Measurements from ENCODE around the gene KCNH2. TPM values are rescaled to one million over a fixed set of nuclear protein-coding genes. Genes with fewer than 3 reads are reported as not detected.

The KCNH2 gene
- total and polyA plus RNA-seq, 2 experiments from 2014 or later = 2.6 to 14.7 TPM

DNA sequence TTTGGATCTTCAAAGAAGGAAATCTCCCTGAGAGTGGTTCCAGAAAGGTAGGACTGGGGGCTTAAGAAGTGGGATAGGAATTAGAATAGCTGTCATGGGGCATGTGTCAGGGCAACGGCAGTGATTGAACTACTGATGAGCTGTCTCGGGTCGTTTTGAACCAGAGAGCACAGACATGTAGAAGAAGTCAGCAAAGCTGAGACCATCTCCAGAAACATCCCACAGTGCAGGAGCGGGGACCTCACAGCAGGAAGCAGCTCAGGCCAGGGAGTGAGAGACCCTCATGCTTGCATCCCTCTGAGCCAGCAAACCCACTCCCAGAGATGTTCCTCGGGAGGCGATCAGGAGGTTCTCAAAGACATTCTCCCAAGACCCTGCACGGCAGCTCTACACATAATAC, 65.7 kb downstream of the KCNH2 start (continued):
- TF ChIP-seq, protein P1, sequence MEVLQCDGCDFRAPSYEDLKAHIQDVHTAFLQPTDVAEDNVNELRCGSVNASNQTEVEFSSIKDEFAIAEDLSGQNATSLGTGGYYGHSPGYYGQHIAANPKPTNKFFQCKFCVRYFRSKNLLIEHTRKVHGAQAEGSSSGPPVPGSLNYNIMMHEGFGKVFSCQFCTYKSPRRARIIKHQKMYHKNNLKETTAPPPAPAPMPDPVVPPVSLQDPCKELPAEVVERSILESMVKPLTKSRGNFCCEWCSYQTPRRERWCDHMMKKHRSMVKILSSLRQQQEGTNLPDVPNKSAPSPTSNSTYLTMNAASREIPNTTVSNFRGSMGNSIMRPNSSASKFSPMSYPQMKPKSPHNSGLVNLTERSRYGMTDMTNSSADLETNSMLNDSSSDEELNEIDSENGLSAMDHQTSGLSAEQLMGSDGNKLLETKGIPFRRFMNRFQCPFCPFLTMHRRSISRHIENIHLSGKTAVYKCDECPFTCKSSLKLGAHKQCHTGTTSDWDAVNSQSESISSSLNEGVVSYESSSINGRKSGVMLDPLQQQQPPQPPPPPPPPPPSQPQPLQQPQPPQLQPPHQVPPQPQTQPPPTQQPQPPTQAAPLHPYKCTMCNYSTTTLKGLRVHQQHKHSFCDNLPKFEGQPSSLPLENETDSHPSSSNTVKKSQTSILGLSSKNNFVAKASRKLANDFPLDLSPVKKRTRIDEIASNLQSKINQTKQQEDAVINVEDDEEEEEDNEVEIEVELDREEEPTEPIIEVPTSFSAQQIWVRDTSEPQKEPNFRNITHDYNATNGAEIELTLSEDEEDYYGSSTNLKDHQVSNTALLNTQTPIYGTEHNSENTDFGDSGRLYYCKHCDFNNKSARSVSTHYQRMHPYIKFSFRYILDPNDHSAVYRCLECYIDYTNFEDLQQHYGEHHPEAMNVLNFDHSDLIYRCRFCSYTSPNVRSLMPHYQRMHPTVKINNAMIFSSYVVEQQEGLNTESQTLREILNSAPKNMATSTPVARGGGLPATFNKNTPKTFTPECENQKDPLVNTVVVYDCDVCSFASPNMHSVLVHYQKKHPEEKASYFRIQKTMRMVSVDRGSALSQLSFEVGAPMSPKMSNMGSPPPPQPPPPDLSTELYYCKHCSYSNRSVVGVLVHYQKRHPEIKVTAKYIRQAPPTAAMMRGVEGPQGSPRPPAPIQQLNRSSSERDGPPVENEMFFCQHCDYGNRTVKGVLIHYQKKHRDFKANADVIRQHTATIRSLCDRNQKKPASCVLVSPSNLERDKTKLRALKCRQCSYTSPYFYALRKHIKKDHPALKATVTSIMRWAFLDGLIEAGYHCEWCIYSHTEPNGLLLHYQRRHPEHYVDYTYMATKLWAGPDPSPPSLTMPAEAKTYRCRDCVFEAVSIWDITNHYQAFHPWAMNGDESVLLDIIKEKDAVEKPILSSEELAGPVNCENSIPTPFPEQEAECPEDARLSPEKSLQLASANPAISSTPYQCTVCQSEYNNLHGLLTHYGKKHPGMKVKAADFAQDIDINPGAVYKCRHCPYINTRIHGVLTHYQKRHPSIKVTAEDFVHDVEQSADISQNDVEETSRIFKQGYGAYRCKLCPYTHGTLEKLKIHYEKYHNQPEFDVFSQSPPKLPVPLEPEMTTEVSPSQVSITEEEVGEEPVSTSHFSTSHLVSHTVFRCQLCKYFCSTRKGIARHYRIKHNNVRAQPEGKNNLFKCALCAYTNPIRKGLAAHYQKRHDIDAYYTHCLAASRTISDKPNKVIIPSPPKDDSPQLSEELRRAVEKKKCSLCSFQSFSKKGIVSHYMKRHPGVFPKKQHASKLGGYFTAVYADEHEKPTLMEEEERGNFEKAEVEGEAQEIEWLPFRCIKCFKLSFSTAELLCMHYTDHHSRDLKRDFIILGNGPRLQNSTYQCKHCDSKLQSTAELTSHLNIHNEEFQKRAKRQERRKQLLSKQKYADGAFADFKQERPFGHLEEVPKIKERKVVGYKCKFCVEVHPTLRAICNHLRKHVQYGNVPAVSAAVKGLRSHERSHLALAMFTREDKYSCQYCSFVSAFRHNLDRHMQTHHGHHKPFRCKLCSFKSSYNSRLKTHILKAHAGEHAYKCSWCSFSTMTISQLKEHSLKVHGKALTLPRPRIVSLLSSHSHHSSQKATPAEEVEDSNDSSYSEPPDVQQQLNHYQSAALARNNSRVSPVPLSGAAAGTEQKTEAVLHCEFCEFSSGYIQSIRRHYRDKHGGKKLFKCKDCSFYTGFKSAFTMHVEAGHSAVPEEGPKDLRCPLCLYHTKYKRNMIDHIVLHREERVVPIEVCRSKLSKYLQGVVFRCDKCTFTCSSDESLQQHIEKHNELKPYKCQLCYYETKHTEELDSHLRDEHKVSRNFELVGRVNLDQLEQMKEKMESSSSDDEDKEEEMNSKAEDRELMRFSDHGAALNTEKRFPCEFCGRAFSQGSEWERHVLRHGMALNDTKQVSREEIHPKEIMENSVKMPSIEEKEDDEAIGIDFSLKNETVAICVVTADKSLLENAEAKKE (CRISPR knock-in tag; IDR thresholded peaks at IDR 0.05) = no peak
- TF ChIP-seq ZNF331 (CRISPR knock-in tag; IDR thresholded peaks at IDR 0.05; ENCODE audit: low read depth) = no peak
- no peak for TF ChIP-seq ZNF114 (CRISPR knock-in tag; IDR thresholded peaks at IDR 0.05)

DNA sequence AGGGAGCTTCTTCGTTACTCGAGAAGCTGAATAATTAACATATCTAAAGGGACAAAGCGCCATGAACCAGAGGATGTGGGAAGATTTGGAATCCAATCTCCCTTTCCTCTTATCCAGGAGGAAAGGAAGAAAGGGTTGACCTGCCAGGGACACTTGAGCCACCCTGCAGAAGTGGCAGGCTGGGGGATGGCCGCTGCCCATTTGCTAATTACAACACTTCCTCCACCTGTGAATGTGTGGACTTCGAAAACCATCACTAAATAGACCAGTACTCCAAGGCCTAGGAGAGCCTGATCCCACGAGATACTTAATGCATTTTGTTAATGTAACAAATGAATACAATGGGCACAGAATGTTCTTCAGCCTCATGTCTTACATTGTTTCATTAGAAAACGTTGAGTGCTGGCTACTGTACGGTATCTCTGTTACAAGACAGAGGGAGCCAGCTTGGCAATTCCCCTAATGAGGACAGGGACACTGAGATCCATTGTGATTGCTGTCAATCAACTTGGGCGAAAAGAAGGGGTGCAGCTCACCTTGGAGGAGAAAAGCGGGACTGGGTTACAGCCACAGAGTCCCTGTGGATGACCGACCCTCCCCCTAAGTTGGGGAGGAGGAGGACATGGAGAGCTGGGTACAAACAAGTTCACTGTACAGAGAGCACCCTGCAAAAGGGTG, 66.4 kb downstream of the KCNH2 start:
- peaks cover 10% of the 10 kb centered on the region for H3K27me3 Mint-ChIP-seq (ENCODE audit: insufficient read depth, low read depth, poor library complexity)
- no peaks in the 10 kb centered on the region for H3K36me3 Mint-ChIP-seq (ENCODE audit: low read depth)
- H3K9me2 ChIP-seq (ENCODE audit: insufficient read depth) = 0 out of 2 replicates have a peak, but pooled peaks cover 8% of the 10 kb centered on the region
- DNase-seq (ENCODE audit: low spot score) (no peak), ATAC-seq (no peak; the same call in 2 of the 3 replicates)
- H3F3A ChIP-seq (replicated peaks; ENCODE audit: low read depth) = no peaks in the 10 kb centered on the region
- H3K27me3 ChIP-seq (ENCODE audit: insufficient read depth) = no peaks in the 10 kb centered on the region
- no peak overlapping the region for H3K4me3 ChIP-seq
- no peak overlapping the region for H3K27ac ChIP-seq (ENCODE audit: low read depth)
- no peaks in the 10 kb centered on the region for H3K36me3 ChIP-seq (ENCODE audit: insufficient read depth)
- peak overlapping the region; percentile 47; the same call in 1 of the 2 replicates for H2AFZ ChIP-seq
- H4K20me1 ChIP-seq (replicated peaks; ENCODE audit: insufficient read depth) = no peaks in the 10 kb centered on the region
- H3K79me2 ChIP-seq (replicated peaks; ENCODE audit: insufficient read depth) = no peaks in the 10 kb centered on the region
- no peak for TF ChIP-seq EZH2 (IDR thresholded peaks at IDR 0.05; ENCODE audit: low read depth, unreplicated experiment)
- H3K9me3 Mint-ChIP-seq = peaks cover 4% of the 10 kb centered on the region
- no peak overlapping the region for H3K4me3 Mint-ChIP-seq
- no peaks in the 10 kb centered on the region; the same call in 1 of the 2 replicates for H3K4me1 ChIP-seq (ENCODE audit: insufficient read depth)
- H3K27ac Mint-ChIP-seq = no peak overlapping the region
- H3K4me1 Mint-ChIP-seq = peaks cover 14% of the 10 kb centered on the region
- H3K4me2 ChIP-seq = peak overlapping the region; percentile 49; the same call in 1 of the 2 replicates

Data from GM23338 (cell line).